ENCODE data around the gene C21orf58. TPM values are rescaled to one million over a fixed set of nuclear protein-coding genes. Genes with fewer than 3 reads are reported as not detected.

C21orf58 gene
- total RNA-seq, 2 experiments from 2014 or later = 23.9 to 25.2 TPM

DNA sequence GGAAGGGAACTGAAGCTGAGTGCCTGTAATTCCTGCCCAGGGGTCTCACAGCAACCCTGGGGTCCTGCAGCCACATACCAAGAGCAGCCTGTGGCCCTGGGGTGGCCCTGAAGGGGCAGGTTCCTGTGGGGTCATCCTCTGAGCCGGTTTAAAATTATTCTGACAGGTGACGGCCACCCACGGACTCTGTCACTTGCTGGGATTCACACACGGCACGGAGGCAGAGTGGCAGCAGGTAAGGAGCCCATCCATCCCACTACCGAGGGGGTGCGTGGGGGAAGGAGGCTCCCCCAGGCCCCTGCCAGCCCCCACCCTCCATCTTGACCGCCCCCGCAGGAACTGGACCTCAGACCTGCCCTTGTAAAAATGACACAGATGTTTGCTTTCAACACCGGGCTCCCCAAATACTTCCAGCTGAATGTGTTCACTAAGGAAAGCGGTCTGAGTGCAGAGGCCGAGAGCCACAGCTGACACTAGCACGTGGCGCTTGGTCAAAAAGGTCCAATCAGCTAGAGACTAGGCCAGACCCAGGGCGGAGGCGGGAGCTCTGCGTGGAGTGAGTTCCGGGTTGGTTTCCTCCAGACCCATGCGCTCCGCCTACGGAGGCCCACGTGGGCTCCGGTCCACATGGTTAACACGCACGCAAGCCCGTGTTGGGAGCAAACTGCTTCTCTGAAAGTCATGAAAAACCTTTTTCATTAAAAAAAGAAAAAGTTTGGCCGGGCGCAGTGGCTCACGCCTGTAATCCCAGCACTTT is 27.5 kb downstream of the C21orf58 start:
- H3K27me3 Mint-ChIP-seq = peaks cover 2% of the 10 kb centered on the region
- H3K9me3 Mint-ChIP-seq = no peaks in the 10 kb centered on the region
- ATAC-seq (peak; percentile 74), DNase-seq (peak; percentile 84)
- intact Hi-C loops (cut with micrococcal nuclease) = no loop called here
- CTCF ChIA-PET = interaction anchor here (1.8 kb wide), 1 partner anchor 152 kb away, joined by 4 read pairs; no protein-coding TSS in a partner anchor
- POLR2A ChIA-PET = interaction anchor here (0.8 to 1.0 kb wide), 2 partner anchors 10 to 15 kb away, joined by 3 to 4 read pairs; partner anchors contain the start of genes MCM3AP and YBEY
- peak overlapping the region; percentile 55 for H3K27ac Mint-ChIP-seq
- peaks cover 10% of the 10 kb centered on the region for H3K4me1 Mint-ChIP-seq (ENCODE audit: low read depth)
- peak overlapping the region; percentile 50 for H3K4me3 Mint-ChIP-seq
- TF ChIP-seq, protein P1, sequence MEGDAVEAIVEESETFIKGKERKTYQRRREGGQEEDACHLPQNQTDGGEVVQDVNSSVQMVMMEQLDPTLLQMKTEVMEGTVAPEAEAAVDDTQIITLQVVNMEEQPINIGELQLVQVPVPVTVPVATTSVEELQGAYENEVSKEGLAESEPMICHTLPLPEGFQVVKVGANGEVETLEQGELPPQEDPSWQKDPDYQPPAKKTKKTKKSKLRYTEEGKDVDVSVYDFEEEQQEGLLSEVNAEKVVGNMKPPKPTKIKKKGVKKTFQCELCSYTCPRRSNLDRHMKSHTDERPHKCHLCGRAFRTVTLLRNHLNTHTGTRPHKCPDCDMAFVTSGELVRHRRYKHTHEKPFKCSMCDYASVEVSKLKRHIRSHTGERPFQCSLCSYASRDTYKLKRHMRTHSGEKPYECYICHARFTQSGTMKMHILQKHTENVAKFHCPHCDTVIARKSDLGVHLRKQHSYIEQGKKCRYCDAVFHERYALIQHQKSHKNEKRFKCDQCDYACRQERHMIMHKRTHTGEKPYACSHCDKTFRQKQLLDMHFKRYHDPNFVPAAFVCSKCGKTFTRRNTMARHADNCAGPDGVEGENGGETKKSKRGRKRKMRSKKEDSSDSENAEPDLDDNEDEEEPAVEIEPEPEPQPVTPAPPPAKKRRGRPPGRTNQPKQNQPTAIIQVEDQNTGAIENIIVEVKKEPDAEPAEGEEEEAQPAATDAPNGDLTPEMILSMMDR (IDR thresholded peaks at IDR 0.05) = no peak
- H3K36me3 Mint-ChIP-seq (ENCODE audit: low read depth) = peaks cover 27% of the 10 kb centered on the region

DNA sequence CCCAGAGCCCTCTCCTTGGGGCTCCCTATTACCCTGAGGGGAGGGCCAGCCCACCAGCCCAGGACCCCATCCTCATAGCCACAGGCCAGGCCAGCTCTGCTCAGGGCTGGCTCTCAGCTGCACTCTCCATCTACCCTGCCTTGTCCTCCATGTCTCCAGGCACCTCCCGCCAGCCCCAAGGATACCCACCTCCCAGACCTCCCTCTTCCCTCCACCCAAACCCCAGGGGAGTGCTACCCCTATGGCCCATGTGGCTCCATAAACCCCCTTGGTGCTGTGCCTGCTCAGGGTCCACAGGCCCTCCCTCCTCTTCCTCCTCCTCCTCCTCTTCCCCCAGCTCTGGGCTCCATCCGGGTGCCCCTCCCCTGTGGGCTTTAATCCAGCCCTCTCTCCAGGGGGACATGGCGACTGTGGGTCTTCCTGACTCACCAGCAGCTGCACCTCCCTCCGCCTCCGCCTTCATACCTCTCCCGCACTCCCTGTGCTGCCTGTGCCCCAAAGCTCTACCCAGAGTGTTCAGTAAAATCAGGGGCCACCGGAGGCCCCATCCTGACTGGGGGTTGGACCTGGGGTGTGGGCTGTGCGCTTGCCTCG is 28.4 kb downstream of the C21orf58 start:
- Mint-ChIP-seq H3K27me3 (peaks cover 2% of the 10 kb centered on the region), H3K27ac (no peak overlapping the region), H3K9me3 (no peaks in the 10 kb centered on the region), H3K4me3 (no peak overlapping the region), H3K4me1 (ENCODE audit: low read depth) (peaks cover 12% of the 10 kb centered on the region), H3K36me3 (ENCODE audit: low read depth) (peaks cover 24% of the 10 kb centered on the region)
- peak; percentile 39 for DNase-seq
- TF ChIP-seq, protein P1 (IDR thresholded peaks at IDR 0.05) = no peak
- POLR2A ChIA-PET = no interaction called here
- ATAC-seq = peak; percentile 35
- intact Hi-C loops (cut with micrococcal nuclease) = no loop called here
- CTCF ChIA-PET = interaction anchor here (1.8 kb wide), 1 partner anchor 152 kb away, joined by 4 read pairs; no protein-coding TSS in a partner anchor

DNA sequence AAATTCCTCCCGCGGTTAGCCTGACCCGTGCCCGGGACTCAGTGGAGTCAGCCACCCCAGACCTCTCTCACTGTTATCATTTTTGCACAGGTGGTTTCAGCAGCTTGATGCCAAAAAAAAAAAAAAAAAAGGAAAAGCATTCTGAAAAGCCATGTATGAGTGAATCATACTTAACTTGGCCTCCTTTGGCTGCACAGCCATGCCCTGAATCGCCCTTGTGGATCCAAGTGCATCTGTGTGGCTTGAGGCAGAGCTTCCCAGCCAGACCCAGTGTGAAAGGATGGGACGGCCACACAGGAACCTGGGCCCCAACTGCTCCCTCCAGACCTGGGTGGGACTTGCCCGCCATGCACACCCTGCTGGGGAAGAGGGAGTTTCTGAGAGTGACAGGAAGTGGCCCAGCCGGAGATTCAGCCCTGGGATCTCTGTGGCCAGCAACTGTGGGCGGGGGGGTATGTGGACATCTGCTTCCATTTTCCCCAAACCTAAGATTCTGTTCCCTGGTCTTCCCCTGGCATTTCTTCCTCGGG is 29.0 kb downstream of the C21orf58 start:
- no peak overlapping the region for H3K4me3 Mint-ChIP-seq
- peaks cover 14% of the 10 kb centered on the region for H3K4me1 Mint-ChIP-seq (ENCODE audit: low read depth)

DNA sequence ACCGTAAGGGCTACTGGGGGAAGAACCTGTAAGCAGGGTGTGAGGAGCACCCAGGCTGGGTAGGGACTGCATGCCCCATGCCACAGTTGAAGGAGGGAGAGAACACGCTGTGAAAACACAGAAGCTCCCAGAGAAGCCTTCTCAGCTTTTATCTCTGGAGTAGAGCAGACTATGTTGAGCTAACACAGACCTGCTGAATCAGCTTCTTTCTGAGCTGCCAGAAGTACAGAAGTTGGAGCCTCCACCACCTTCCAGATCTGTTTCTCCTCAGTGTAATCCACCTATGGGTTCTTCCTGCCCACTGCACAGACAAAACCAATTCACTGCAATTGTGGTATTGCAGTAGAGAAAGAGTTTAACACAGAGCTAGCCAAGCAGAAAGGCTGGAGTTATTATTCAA is 32.1 kb downstream of the C21orf58 start:
- ATAC-seq (no peak), DNase-seq (no peak)
- Mint-ChIP-seq H3K4me3 (no peak overlapping the region), H3K4me1 (ENCODE audit: low read depth) (peaks cover 32% of the 10 kb centered on the region), H3K27me3 (peaks cover 2% of the 10 kb centered on the region), H3K9me3 (no peaks in the 10 kb centered on the region), H3K27ac (no peak overlapping the region), H3K36me3 (ENCODE audit: low read depth) (peaks cover 18% of the 10 kb centered on the region)
- intact Hi-C loops (cut with micrococcal nuclease) = no loop called here
- ChIA-PET POLR2A (interaction anchor here (0.6 kb wide), 1 partner anchor 31 kb away, joined by 3 read pairs; no protein-coding TSS in a partner anchor), CTCF (no interaction called here)
- TF ChIP-seq, protein P1 (IDR thresholded peaks at IDR 0.05) = no peak

More for the DNA sequence above, 29.0 kb downstream of the C21orf58 start:
- ATAC-seq (peak; percentile 27), DNase-seq (peak; percentile 22)
- TF ChIP-seq, protein P1 (IDR thresholded peaks at IDR 0.05) = no peak
- H3K27me3 Mint-ChIP-seq = peaks cover 2% of the 10 kb centered on the region
- POLR2A ChIA-PET = no interaction called here
- CTCF ChIA-PET = no interaction called here
- peaks cover 22% of the 10 kb centered on the region for H3K36me3 Mint-ChIP-seq (ENCODE audit: low read depth)
- H3K9me3 Mint-ChIP-seq = no peaks in the 10 kb centered on the region
- H3K27ac Mint-ChIP-seq = no peak overlapping the region
- intact Hi-C loops (cut with micrococcal nuclease) = no loop called here
